GM19351 (cell line): ENCODE measurements around the gene SPATA2L.
"Not testable (repeated sequence)": the region's sequence is repeated elsewhere in the genome, so short reads cannot be mapped to it uniquely, and the experiment has no call there.

Experiments
- ATAC-seq: cut with Tn5 transposase; IDR thresholded peaks from one replicate; pipeline ENCODE4 v1.9.1; 2021; ENCODE audit warnings: mild to moderate bottlenecking, moderate library complexity; ENCODE audit not compliant: unreplicated experiment

The SPATA2L gene

GRCh38 chr16:89691986-89692569, 9.4 kb downstream of the SPATA2L start:
- no peak for ATAC-seq

GRCh38 chr16:89691231-89691985, 10.1 kb downstream of the SPATA2L start:
- no peak for ATAC-seq

DNA sequence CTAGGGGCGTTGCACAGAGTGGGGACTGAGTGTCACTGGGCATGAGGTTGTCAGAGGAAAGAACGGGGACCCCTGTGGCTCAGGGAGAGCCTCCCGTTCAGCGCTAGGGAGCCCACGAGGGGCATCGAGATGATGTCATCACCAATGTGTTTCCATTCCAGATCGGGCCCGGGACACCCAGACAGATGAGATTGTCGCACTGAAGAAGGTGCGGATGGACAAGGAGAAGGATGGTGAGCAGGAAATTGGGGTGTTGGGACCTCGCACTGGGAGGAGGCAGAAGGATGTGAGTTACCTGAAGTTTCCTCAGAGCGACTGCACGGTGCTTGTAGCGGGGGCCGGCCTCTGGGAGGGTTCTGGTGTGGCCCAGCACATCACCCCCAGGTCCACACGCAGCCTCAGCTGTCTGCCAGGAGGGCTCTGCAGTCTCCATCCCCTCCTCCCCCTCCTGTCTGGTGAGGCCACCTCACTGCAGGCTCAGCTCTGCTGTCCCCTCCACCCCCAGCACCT, 11.1 kb downstream of the SPATA2L start:
- no peak for ATAC-seq

- ATAC-seq, result not testable (repeated sequence)
Observed at GRCh38 chr16:89689621-89690020, 11.9 kb downstream of the SPATA2L start.

- no peak for ATAC-seq
Observed at GRCh38 chr16:89689142-89689541, 12.4 kb downstream of the SPATA2L start.

DNA sequence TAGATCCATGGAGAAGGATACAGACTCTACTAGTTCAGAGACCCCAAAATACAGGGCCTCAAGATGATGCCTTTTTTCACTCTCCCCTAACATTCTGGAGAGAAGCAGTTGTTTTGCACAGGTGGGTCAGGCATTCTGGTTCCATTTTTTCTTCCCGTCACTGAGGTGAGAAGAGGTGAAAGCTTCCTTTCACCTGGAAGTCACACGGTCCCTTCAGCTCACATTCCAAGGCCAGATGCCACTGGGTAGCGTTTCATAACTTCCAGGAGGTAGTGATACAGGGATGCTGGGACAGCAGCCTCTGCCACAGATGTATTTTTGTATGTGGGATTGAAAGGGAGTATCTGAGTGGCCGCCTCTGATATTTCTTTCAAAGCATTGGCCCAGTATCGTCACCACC, 13.1 kb downstream of the SPATA2L start:
- ATAC-seq, result no peak

- peak; percentile 29 for ATAC-seq
Observed at GRCh38 chr16:89687092-89687940, 14.2 kb downstream of the SPATA2L start.

GRCh38 chr16:89686520-89687091, 14.9 kb downstream of the SPATA2L start, which contains the start of gene CDK10:
Gene CDK10 (plus strand): TSS chr16:89686689. CDS start chr16:89686711, 22 bp downstream.
- ATAC-seq, result peak; percentile 81

DNA sequence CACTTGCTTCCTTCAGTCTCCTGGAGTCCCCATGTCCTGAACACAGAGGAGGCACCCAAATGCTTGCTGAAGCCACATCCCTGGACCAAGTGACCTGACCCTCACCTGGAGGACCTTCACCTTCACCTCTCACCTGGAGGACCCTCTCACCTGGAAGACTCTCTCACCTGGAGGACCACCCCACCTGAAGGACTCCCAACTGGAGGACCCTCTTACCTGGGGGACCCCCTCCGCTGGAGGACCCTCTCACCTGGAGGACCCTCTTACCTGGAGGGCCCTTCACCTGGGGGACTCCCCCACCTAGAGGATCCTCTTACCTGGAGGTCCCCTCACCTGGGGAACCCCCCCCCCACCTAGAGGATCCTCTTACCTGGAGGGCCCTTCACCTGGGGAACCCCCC, 15.6 kb downstream of the SPATA2L start:
- ATAC-seq, result no peak

DNA sequence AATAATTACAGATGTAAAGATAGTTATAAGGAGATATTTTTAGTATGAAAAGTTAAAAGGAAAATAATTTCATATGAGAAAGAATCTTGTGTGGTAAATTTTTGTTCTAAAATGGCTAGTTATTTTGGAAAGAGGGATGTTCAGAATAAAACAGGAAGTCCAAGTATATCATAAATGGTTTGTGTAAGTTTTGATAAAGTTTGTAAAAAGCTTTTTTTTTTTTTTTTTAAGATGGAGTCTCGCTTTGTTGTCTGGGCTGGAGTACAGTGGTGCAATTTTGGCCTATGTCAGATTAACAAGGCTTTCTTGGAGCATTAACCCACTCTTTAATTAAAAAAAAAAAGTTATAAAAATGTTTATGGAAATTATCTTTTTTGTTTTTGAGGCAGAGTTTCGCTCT, 23.2 kb downstream of the SPATA2L start:
- no peak for ATAC-seq

- ATAC-seq, result no peak
Observed at GRCh38 chr16:89672177-89672941, 29.1 kb downstream of the SPATA2L start.

DNA sequence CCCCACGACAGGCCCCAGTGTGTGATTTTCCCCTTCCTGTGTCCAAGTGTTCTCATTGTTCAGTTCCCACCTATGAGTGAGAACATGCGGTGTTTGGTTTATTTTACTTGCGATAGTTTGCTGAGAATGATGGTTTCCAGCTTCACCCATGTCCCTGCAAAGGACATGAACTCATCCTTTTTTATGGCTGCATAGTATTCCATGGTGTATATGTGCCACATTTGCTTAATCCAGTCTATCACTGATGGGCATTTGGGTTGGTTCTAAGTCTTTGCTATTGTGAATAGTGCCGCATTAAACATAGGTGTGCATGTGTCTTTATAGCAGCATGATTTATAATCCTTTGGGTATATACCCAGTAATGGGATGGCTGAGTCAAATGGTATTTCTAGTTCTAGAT, 29.9 kb downstream of the SPATA2L start:
- ATAC-seq, result not testable (repeated sequence)

- no peak for ATAC-seq
Observed at GRCh38 chr16:89670496-89671431, 30.7 kb downstream of the SPATA2L start.

GRCh38 chr16:89669755-89670154, 31.8 kb downstream of the SPATA2L start:
- ATAC-seq, result no peak

GRCh38 chr16:89668790-89669158, 32.7 kb downstream of the SPATA2L start:
- ATAC-seq, result no peak

DNA sequence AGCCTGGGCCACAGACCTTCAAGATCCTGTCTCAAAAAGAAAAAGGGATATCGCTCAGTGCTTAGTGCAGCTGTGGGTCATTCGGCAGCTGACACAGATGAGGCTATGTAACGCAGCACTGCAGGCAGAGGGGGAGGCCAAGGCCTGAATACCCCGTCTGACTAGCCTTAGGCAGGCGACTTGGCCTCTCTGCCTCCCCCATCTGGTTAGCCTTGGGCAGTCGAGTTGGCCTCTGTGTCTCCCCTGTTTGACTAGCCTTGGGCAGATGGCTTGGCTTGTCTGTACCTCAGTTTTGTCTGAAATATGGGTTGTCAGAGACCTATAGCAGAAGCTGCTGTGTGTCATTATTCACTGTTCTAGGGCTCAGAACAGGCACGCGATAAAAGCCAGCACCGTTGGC, 33.9 kb downstream of the SPATA2L start:
- no peak for ATAC-seq

DNA sequence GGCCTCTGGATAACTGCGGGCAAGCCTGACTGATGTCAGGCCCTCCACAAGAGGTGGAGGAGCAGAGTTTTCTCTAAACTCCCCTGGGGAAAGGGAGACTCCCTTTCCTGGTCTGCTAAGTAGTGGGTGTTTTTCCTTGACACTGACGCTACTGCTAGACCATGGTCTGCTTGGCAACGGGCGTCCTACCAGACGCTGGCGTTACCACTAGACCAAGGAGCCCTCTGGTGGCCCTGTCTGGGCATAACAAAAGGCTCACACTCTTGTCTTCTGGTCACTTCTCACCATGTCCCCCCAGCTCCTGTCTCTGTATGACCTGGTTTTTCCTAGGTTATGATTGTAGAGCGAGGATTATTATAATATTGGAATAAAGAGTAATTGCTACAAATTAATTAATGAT, 34.5 kb downstream of the SPATA2L start:
- not testable (repeated sequence) for ATAC-seq

DNA sequence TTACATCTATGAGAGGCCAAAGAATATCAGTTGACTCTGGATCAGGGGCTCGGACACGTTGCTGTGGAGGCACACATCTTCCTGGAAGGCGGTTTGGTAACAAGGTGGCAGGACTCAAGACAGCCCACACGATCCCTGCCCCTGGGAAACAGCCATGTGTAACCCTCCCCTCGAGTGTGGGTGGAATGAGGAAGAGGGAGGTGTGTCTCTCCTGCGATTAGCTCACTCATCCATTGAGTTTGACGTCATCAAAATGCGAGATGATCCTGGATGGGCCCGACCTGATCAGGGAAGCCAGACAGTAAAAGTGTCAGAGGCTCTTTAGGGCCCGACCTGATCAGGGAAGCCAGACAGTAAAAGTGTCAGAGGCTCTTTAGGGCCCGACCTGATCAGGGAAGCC, 37.3 kb downstream of the SPATA2L start:
- not testable (repeated sequence) for ATAC-seq

- ATAC-seq, result no peak
Observed at GRCh38 chr16:89661215-89661614, 40.3 kb downstream of the SPATA2L start.
